GM23248 (cell line): ENCODE results near the gene C9orf152. TPM values are rescaled to one million over a fixed set of nuclear protein-coding genes. Genes with fewer than 3 reads are reported as not detected.
A peak's percentile ranks its signal among the peaks of the same experiment; 100 is the strongest.

ENCODE experiments used
- DNase-seq: peaks from one replicate; pipeline ENCODE4 v3.0.0-alpha.2; 2015
- H2AFZ ChIP-seq: fragments of 200-600 bp; sonication (generic); 2 replicates; pipeline ENCODE4 v1.6.1; 2016; ENCODE audit warnings: antibody characterized with exemption
- H3F3A ChIP-seq: fragments of 200-600 bp; sonication (generic); 2 replicates; pipeline ENCODE4 v1.6.1; 2016; ENCODE audit warnings: mild to moderate bottlenecking, antibody characterized with exemption, mixed run types; ENCODE audit not compliant: insufficient read depth
- H3K27ac ChIP-seq: fragments of 200-600 bp; sonication (generic); 2 replicates; pipeline ENCODE4 v1.5.1; 2016; ENCODE audit warnings: mild to moderate bottlenecking
- H3K27me3 ChIP-seq: fragments of 200-600 bp; sonication (generic); replicated peaks from 2 replicates; pipeline ENCODE4 v1.6.1; 2016; ENCODE audit warnings: mild to moderate bottlenecking; ENCODE audit not compliant: insufficient read depth
- H3K36me3 ChIP-seq: fragments of 200-600 bp; sonication (generic); 2 replicates; pipeline ENCODE4 v1.6.1; 2016; ENCODE audit warnings: low read depth, mild to moderate bottlenecking
- H3K4me1 ChIP-seq: fragments of 200-600 bp; sonication (generic); 2 replicates; pipeline ENCODE4 v1.6.1; 2016; ENCODE audit warnings: mild to moderate bottlenecking; ENCODE audit not compliant: insufficient read depth
- H3K4me2 ChIP-seq: fragments of 200-600 bp; sonication (generic); one replicate; pipeline ENCODE4 v1.6.1; 2016; ENCODE audit warnings: mild to moderate bottlenecking; ENCODE audit not compliant: unreplicated experiment
- H3K4me3 ChIP-seq: fragments of 200-600 bp; sonication (generic); 2 replicates; pipeline ENCODE4 v1.5.1; 2016; ENCODE audit warnings: mild to moderate bottlenecking
- H3K79me2 ChIP-seq: fragments of 200-600 bp; sonication (generic); 2 replicates; pipeline ENCODE4 v1.6.1; 2016; ENCODE audit warnings: mild to moderate bottlenecking; ENCODE audit not compliant: insufficient read depth
- H3K9ac ChIP-seq: fragments of 200-600 bp; sonication (generic); 2 replicates; pipeline ENCODE4 v1.6.1; 2016; ENCODE audit warnings: mild to moderate bottlenecking
- H3K9me2 ChIP-seq: fragments of 200-600 bp; sonication (generic); 2 replicates; pipeline ENCODE4 v1.6.1; 2016; ENCODE audit warnings: mixed run types, mild to moderate bottlenecking, moderate library complexity; ENCODE audit not compliant: insufficient read depth
- H3K9me3 ChIP-seq: fragments of 200-600 bp; sonication (generic); one replicate; pipeline ENCODE4 v1.6.1; 2017; ENCODE audit warnings: low read depth
- H4K20me1 ChIP-seq: fragments of 200-600 bp; sonication (generic); 2 replicates; pipeline ENCODE4 v1.6.0; 2016; ENCODE audit not compliant: insufficient read depth
- EZH2 ChIP-seq: fragments of 200-600 bp; sonication (generic); IDR thresholded peaks from 2 replicates; pipeline ENCODE4 v1.6.1; 2018; ENCODE audit warnings: antibody characterized with exemption, mild to moderate bottlenecking; ENCODE audit not compliant: insufficient read depth, poor library complexity, severe bottlenecking
- EZH2phosphoT487 ChIP-seq: fragments of 200-600 bp; sonication (generic); IDR thresholded peaks from 2 replicates; pipeline ENCODE4 v1.6.1; 2018; ENCODE audit warnings: antibody characterized with exemption, moderate library complexity, mild to moderate bottlenecking, low read depth; ENCODE audit not compliant: insufficient read depth
- WGBS, 2 experiments: methylation state at CpG; one replicate each; pipeline ENCODE4 v1.1.6; 2015 to 2017; ENCODE audit warnings: low lambda C conversion rate in 2 of 2, low coverage in 1 of 2; ENCODE audit errors: missing lambda C conversion rate in 2 of 2; 5-methylcytosine and 5-hydroxymethylcytosine counted together
- in situ Hi-C: fragments of 300-500 bp; cut with MboI; formaldehyde crosslinking; loops from 2 replicates; pipeline ENCODE4 v1.15.0; 2020
- polyA plus RNA-seq: library from polyadenylated mRNA; unstranded; fragments of >200 nt; fragmentation: Nextera tagmentation; extraction: Ambion mirVana; gene quantifications from 2 replicates; pipeline ENCODE4 v1.2.1, GENCODE V29; 2016
- total RNA-seq: library from RNA; depleted of rRNA; stranded (reverse); fragments of >200 nt; shearing (Covaris generic); gene quantifications from 2 replicates; pipeline ENCODE4 v1.2.3, GENCODE V29; 2014

The C9orf152 gene
- total and polyA plus RNA-seq, 2 experiments from 2014 or later = not detected

GRCh38 chr9:110192531-110193261 is 15.3 kb downstream of the C9orf152 start:
- H4K20me1 ChIP-seq = no peaks in the 10 kb centered on the region
- H3F3A ChIP-seq = peaks cover 26% of the 10 kb centered on the region
- peak overlapping the region; percentile 75 for H3K4me2 ChIP-seq
- H3K27ac ChIP-seq = peak overlapping the region; percentile 83
- H3K9ac ChIP-seq = peak overlapping the region; percentile 59
- TF ChIP-seq EZH2phosphoT487 (peak; percentile 98), EZH2 (no peak)
- no peak overlapping the region for H2AFZ ChIP-seq
- H3K36me3 ChIP-seq = no peaks in the 10 kb centered on the region
- no peaks in the 10 kb centered on the region for H3K27me3 ChIP-seq
- peak; percentile 91 for DNase-seq
- WGBS, 2 experiments = 3 to 5% methylated on average over 5 of the region's 5 CpGs
- in situ Hi-C loops = no loop called here
- H3K79me2 ChIP-seq = no peaks in the 10 kb centered on the region
- no peaks in the 10 kb centered on the region for H3K9me3 ChIP-seq
- no peaks in the 10 kb centered on the region for H3K9me2 ChIP-seq
- H3K4me3 ChIP-seq = peak overlapping the region; percentile 48
- H3K4me1 ChIP-seq = peaks cover 38% of the 10 kb centered on the region

GRCh38 chr9:110191615-110192014 is 16.3 kb downstream of the C9orf152 start:
- Histone ChIP-seq H3K9ac (no peak overlapping the region), H2AFZ (no peak overlapping the region), H3F3A (peaks cover 26% of the 10 kb centered on the region), H3K9me3 (no peaks in the 10 kb centered on the region), H3K36me3 (no peaks in the 10 kb centered on the region), H3K9me2 (no peaks in the 10 kb centered on the region), H3K4me2 (peak overlapping the region; percentile 75), H3K4me1 (peaks cover 38% of the 10 kb centered on the region), H3K79me2 (no peaks in the 10 kb centered on the region), H3K27me3 (no peaks in the 10 kb centered on the region), H3K4me3 (no peak overlapping the region), H3K27ac (no peak overlapping the region), H4K20me1 (no peaks in the 10 kb centered on the region)
- 86 to 97% methylated on average over 2 of the region's 2 CpGs for WGBS, 2 experiments
- no peak for TF ChIP-seq EZH2phosphoT487
- no peak for TF ChIP-seq EZH2
- no peak for DNase-seq
- in situ Hi-C loops = no loop called here

GRCh38 chr9:110189559-110190320 is 18.2 kb downstream of the C9orf152 start:
- no peak overlapping the region for H3K4me3 ChIP-seq
- H3F3A ChIP-seq = peaks cover 26% of the 10 kb centered on the region
- WGBS, 2 experiments = 94 to 97% methylated on average over 6 of the region's 6 CpGs
- peaks cover 38% of the 10 kb centered on the region for H3K4me1 ChIP-seq
- TF ChIP-seq EZH2 (no peak), EZH2phosphoT487 (no peak)
- H3K27ac ChIP-seq = no peak overlapping the region
- H3K9ac ChIP-seq = no peak overlapping the region
- H3K4me2 ChIP-seq = no peak overlapping the region
- no peak overlapping the region for H2AFZ ChIP-seq
- H3K79me2 ChIP-seq = no peaks in the 10 kb centered on the region
- no peaks in the 10 kb centered on the region for H3K9me2 ChIP-seq
- no peaks in the 10 kb centered on the region for H3K36me3 ChIP-seq
- DNase-seq = no peak
- H3K9me3 ChIP-seq = no peaks in the 10 kb centered on the region
- in situ Hi-C loops = no loop called here
- no peaks in the 10 kb centered on the region for H3K27me3 ChIP-seq
- H4K20me1 ChIP-seq = no peaks in the 10 kb centered on the region

- H3K9me2 ChIP-seq = no peaks in the 10 kb centered on the region
- no peak for DNase-seq
- H2AFZ ChIP-seq = no peak overlapping the region
- no peaks in the 10 kb centered on the region for H3K79me2 ChIP-seq
- H3K27ac ChIP-seq = no peak overlapping the region
- H3K9me3 ChIP-seq = no peaks in the 10 kb centered on the region
- H3K36me3 ChIP-seq = no peaks in the 10 kb centered on the region
- H3K4me1 ChIP-seq = peaks cover 35% of the 10 kb centered on the region
- H3F3A ChIP-seq = peaks cover 23% of the 10 kb centered on the region
- in situ Hi-C loops = no loop called here
- no peak overlapping the region for H3K9ac ChIP-seq
- no peak overlapping the region for H3K4me3 ChIP-seq
- TF ChIP-seq EZH2phosphoT487 = no peak
- no peak for TF ChIP-seq EZH2
- H3K27me3 ChIP-seq = no peaks in the 10 kb centered on the region
- WGBS, 2 experiments = 48 to 60% methylated on average over 4 of the region's 4 CpGs
- no peaks in the 10 kb centered on the region for H4K20me1 ChIP-seq
- H3K4me2 ChIP-seq = no peak overlapping the region
Measured at GRCh38 chr9:110188991-110189390, 19.0 kb downstream of the C9orf152 start.
